K562 (cell line): Measurements from ENCODE around the gene KDM2B.

Experiments
- ATF3 ChIP-seq, 2 experiments: fragments of 450-650 bp in 1 of 2; sonication (generic) in 1 of 2; formaldehyde crosslinking in 1 of 2; IDR thresholded peaks in 1 of 2; conservative IDR thresholded peaks in 1 of 2; 2 replicates each; pipeline versions ENCODE4 v1.6.1 to v1.8.1; 2016 to 2023; ENCODE audit warnings: mild to moderate bottlenecking in 2 of 2, moderate library complexity in 2 of 2, inconsistent platforms in 1 of 2, missing genetic modification reagents in 1 of 2
- EP300 ChIP-seq: IDR thresholded peaks from 2 replicates; pipeline ENCODE4 v1.6.1; 2012; ENCODE audit warnings: low read length, improper control_type of control experiment
- GABPA ChIP-seq: fragments of 200-800 bp; sonication (Bioruptor generic); conservative IDR thresholded peaks from 2 replicates; pipeline ENCODE4 v1.6.1; 2016; ENCODE audit warnings: low read depth, missing genetic modification characterization, missing compliant biosample characterization
- MTA3 ChIP-seq: fragments of 450-650 bp; formaldehyde crosslinking; IDR thresholded peaks from 2 replicates; pipeline ENCODE4 v1.6.1; 2017; ENCODE audit warnings: mild to moderate bottlenecking, borderline replicate concordance
- POLR2A ChIP-seq: fragments of 450-650 bp; conservative IDR thresholded peaks from 2 replicates; pipeline ENCODE4 v1.6.1; 2016
- POLR2H ChIP-seq: IDR thresholded peaks from 2 replicates; pipeline ENCODE4 v1.6.1; 2016; ENCODE audit warnings: missing genetic modification characterization, low read depth, mild to moderate bottlenecking, control low read depth, missing compliant biosample characterization, moderate library complexity
- PTBP1 ChIP-seq: fragments of 200-400 bp; formaldehyde crosslinking; IDR thresholded peaks from 2 replicates; pipeline ENCODE4 v1.6.1; 2017; ENCODE audit warnings: low read depth, low read length
- REST ChIP-seq, 2 experiments: fragments of 450-650 bp; formaldehyde crosslinking in 1 of 2; IDR thresholded peaks; 2 replicates each; pipeline versions ENCODE4 v1.4.0 to v1.6.1; 2014 to 2020; ENCODE audit warnings: mild to moderate bottlenecking in 2 of 2, borderline replicate concordance in 1 of 2, low read depth in 1 of 2
- RFX5 ChIP-seq: IDR thresholded peaks from 2 replicates; pipeline ENCODE4 v1.6.1; 2011; ENCODE audit warnings: low read depth, mild to moderate bottlenecking, improper control_type of control experiment, low read length
- TCF3 ChIP-seq: sonication (generic); formaldehyde crosslinking; IDR thresholded peaks from 2 replicates; pipeline ENCODE4 v1.4.0; 2020; ENCODE audit warnings: mild to moderate bottlenecking, missing genetic modification reagents
- U2AF1 ChIP-seq: fragments of 200-400 bp; formaldehyde crosslinking; optimal IDR thresholded peaks from 2 replicates; pipeline ENCODE3; 2017; ENCODE audit warnings: mild to moderate bottlenecking, low read depth, low read length, moderate library complexity
- ZBTB9 ChIP-seq: fragments of 450-650 bp; formaldehyde crosslinking; IDR thresholded peaks from 2 replicates; pipeline ENCODE4 v1.4.0; 2020; ENCODE audit warnings: mild to moderate bottlenecking, moderate library complexity
- TF ChIP-seq, protein P1 (sequence below): sonication (generic); formaldehyde crosslinking; IDR thresholded peaks from 2 replicates; pipeline ENCODE4 v1.8.0; 2022; ENCODE audit warnings: missing genetic modification reagents, mild to moderate bottlenecking, borderline replicate concordance

DNA sequence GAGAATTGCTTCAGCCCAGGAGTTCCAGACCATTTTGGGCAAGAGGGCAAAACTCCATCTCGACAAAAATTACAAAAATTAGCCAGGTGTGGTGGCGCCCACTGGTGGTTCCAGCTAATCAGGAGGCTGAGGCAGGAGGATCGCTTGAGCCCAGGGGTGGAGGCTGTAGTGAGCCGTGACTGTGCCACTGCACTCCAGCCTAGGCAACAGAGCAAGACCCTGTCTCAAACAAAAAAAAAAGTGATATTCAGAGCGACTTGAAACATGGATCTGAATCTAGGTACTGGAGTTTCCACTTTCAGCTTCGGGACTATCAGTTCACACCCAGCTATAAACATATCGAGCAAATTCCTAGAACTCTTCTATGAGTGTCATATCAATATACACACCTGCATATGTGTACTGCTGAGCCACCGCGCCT lies 197.2 kb downstream of the KDM2B start:
- TF ChIP-seq, protein P1, sequence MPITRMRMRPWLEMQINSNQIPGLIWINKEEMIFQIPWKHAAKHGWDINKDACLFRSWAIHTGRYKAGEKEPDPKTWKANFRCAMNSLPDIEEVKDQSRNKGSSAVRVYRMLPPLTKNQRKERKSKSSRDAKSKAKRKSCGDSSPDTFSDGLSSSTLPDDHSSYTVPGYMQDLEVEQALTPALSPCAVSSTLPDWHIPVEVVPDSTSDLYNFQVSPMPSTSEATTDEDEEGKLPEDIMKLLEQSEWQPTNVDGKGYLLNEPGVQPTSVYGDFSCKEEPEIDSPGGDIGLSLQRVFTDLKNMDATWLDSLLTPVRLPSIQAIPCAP (CRISPR knock-in tag) = no peak
- TF ChIP-seq POLR2A = no peak
- no peak for TF ChIP-seq U2AF1
- no peak for TF ChIP-seq ZBTB9 (CRISPR knock-in tag)
- no peak for TF ChIP-seq PTBP1
- peak; percentile 56 for TF ChIP-seq TCF3 (CRISPR knock-in tag)
- TF ChIP-seq RFX5 = no peak
- TF ChIP-seq MTA3 = no peak
- no peak for TF ChIP-seq ATF3 (IDR thresholded peaks at IDR 0.05)
- no peak for TF ChIP-seq ATF3 (CRISPR knock-in tag; conservative IDR thresholded peaks at IDR 0.05)
- no peak for TF ChIP-seq REST (IDR thresholded peaks at IDR 0.05; ENCODE audit: borderline replicate concordance)
- TF ChIP-seq REST (CRISPR knock-in tag; IDR thresholded peaks at IDR 0.05; ENCODE audit: low read depth) = no peak
- TF ChIP-seq EP300 = 0 out of 2 replicates have a peak, but pooled peaks have one; percentile 17
- TF ChIP-seq GABPA (tag) = no peak
- TF ChIP-seq POLR2H (tag) = no peak
